K562 (cell line): Measurements from ENCODE around the gene RBMX. TPM values are rescaled to one million over a fixed set of nuclear protein-coding genes. Genes with fewer than 3 reads are reported as not detected.

Experiments
- CBFA2T3 ChIP-seq: fragments of 450-650 bp; IDR thresholded peaks from 2 replicates; pipeline ENCODE4 v1.6.1; 2017
- CXXC5 ChIP-seq: fragments of 250-450 bp; sonication (Bioruptor Pico); IDR thresholded peaks from 2 replicates; pipeline ENCODE4 v1.8.0; 2022; ENCODE audit warnings: inconsistent platforms, mild to moderate bottlenecking, moderate library complexity
- ETS2 ChIP-seq: IDR thresholded peaks from 2 replicates; pipeline ENCODE4 v1.6.1; 2016; ENCODE audit warnings: borderline replicate concordance, missing genetic modification characterization, mild to moderate bottlenecking, moderate library complexity, missing compliant biosample characterization; ENCODE audit not compliant: poor library complexity, severe bottlenecking
- FOXJ2 ChIP-seq: fragments of 200-800 bp; sonication (Bioruptor generic); IDR thresholded peaks from 2 replicates; pipeline ENCODE4 v1.6.1; 2016; ENCODE audit warnings: missing genetic modification characterization, missing compliant biosample characterization
- GABPA ChIP-seq: fragments of 200-800 bp; sonication (Bioruptor generic); conservative IDR thresholded peaks from 2 replicates; pipeline ENCODE4 v1.6.1; 2016; ENCODE audit warnings: low read depth, missing genetic modification characterization, missing compliant biosample characterization
- HMG20A ChIP-seq: fragments of 450-650 bp; formaldehyde crosslinking; conservative IDR thresholded peaks from 2 replicates; pipeline ENCODE4 v1.4.0; 2020; ENCODE audit warnings: mild to moderate bottlenecking, mixed read lengths
- HOXB6 ChIP-seq: fragments of 250-450 bp; sonication (Bioruptor Pico); IDR thresholded peaks from 2 replicates; pipeline ENCODE4 v1.5.1; 2022; ENCODE audit warnings: mild to moderate bottlenecking, borderline replicate concordance
- NCOA4 ChIP-seq: fragments of 450-650 bp; IDR thresholded peaks from 2 replicates; pipeline ENCODE4 v1.6.1; 2018; ENCODE audit warnings: mild to moderate bottlenecking; ENCODE audit not compliant: partially characterized antibody
- PYGO2 ChIP-seq: fragments of 450-650 bp; IDR thresholded peaks from 2 replicates; pipeline ENCODE4 v1.6.1; 2016; ENCODE audit warnings: mild to moderate bottlenecking, missing genetic modification characterization, moderate library complexity, missing compliant biosample characterization
- TCFL5 ChIP-seq: fragments of 250-450 bp; sonication (Bioruptor Pico); conservative IDR thresholded peaks from 2 replicates; pipeline ENCODE4 v1.6.1; 2021; ENCODE audit warnings: mild to moderate bottlenecking, moderate library complexity, matching md5 sums
- TEAD2 ChIP-seq: fragments of 450-650 bp; IDR thresholded peaks from 2 replicates; pipeline ENCODE4 v1.6.1; 2016; ENCODE audit warnings: missing genetic modification characterization, control low read depth, missing compliant biosample characterization
- ZNF133 ChIP-seq: fragments of 250-450 bp; sonication (Bioruptor Pico); IDR thresholded peaks from 2 replicates; pipeline ENCODE4 v1.4.0; 2020; ENCODE audit warnings: mild to moderate bottlenecking
- ZNF23 ChIP-seq: fragments of 250-450 bp; sonication (Bioruptor Pico); IDR thresholded peaks from 2 replicates; pipeline ENCODE4 v1.4.0; 2020; ENCODE audit warnings: mild to moderate bottlenecking
- ZNF324 ChIP-seq: fragments of 250-450 bp; sonication (Bioruptor Pico); IDR thresholded peaks from 2 replicates; pipeline ENCODE4 v1.4.0; 2020; ENCODE audit warnings: mild to moderate bottlenecking
- polyA plus RNA-seq, 8 experiments: library from polyadenylated mRNA; depleted of rRNA in 4 of 8; stranded (reverse) in 5 of 8; unstranded in 3 of 8; fragments of >200 nt; fragmentation: Nextera tagmentation in 2 of 8; fragmentation: Illumina TruSeq in 1 of 8; extraction: Ambion mirVana in 2 of 8; extraction: Trizol in 1 of 8; gene quantifications; 2 replicates each; pipeline versions ENCODE4 v1.2.1 to v1.2.3, GENCODE V29; 2011 to 2014; ENCODE audit warnings: inconsistent platforms in 1 of 8, missing spikeins in 1 of 8
- total RNA-seq, 7 experiments: library from RNA; depleted of rRNA in 6 of 7; stranded (reverse); fragments of >200 nt in 6 of 7; fragmentation: Illumina TruSeq in 2 of 7; extraction: Trizol in 2 of 7; gene quantifications; 2 replicates each; pipeline versions ENCODE4 v1.2.1 to v1.2.3, GENCODE V29; 2011 to 2021; ENCODE audit warnings: low replicate concordance in 1 of 7
- TF ChIP-seq, protein P1 (sequence below): IDR thresholded peaks from 2 replicates; pipeline ENCODE4 v1.6.1; 2012; ENCODE audit warnings: low read depth, low read length, improper control_type of control experiment, borderline replicate concordance
- TF ChIP-seq, protein P2 (sequence below): fragments of 250-450 bp; sonication (Bioruptor Pico); IDR thresholded peaks from 2 replicates; pipeline ENCODE4 v1.6.1; 2021; ENCODE audit warnings: mild to moderate bottlenecking
- TF ChIP-seq, protein P3 (sequence below): fragments of 250-450 bp; sonication (Bioruptor Pico); IDR thresholded peaks from 2 replicates; pipeline ENCODE4 v1.8.0; 2022; ENCODE audit warnings: moderate library complexity, mild to moderate bottlenecking, inconsistent platforms
- TF ChIP-seq, protein P4 (sequence below): fragments of 200-800 bp; sonication (Bioruptor generic); IDR thresholded peaks from 2 replicates; pipeline ENCODE4 v1.6.1; 2017; ENCODE audit warnings: missing genetic modification characterization, missing compliant biosample characterization
- TF ChIP-seq, protein P5 (sequence below): fragments of 450-650 bp; IDR thresholded peaks from 2 replicates; pipeline ENCODE4 v1.6.1; 2016; ENCODE audit warnings: borderline replicate concordance
- TF ChIP-seq, protein P6 (sequence below), 2 experiments: fragments of 450-650 bp; IDR thresholded peaks; 2 replicates each; pipeline ENCODE4 v1.6.1; 2016

RBMX gene
- total and polyA plus RNA-seq, 9 of the 15 experiments (the other 6 are each of a cell fraction or from before 2014, with no cell fraction given): 405 to 671 (median 540) TPM

DNA sequence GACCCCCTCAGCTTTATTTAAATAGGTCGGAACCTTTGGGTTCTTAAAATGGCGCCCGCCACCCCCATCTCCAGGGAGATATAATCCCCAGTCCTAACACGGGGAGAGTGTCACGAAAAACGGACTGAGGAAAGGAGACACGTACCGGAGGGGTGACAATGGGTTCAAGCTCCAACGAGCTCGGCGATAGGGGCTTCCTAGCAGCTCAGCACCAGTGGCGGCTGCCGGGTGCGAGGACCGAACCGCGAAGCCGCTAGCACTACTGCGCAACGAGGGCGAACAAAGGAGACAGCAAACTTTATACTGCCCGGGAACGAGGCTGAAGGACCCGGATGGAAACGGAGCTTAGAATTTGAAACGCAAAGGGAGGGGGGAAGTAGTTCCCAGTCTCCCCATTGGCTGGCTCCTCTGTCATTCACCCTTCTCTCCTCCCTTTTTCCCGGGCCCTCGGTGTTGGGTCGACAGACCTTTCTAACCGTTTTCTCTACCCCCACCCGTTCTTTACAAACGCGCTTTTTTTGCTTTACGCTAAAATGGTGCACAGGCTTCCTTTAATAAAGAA is at the start of gene RBMX (continued):
- TF ChIP-seq, protein P1, sequence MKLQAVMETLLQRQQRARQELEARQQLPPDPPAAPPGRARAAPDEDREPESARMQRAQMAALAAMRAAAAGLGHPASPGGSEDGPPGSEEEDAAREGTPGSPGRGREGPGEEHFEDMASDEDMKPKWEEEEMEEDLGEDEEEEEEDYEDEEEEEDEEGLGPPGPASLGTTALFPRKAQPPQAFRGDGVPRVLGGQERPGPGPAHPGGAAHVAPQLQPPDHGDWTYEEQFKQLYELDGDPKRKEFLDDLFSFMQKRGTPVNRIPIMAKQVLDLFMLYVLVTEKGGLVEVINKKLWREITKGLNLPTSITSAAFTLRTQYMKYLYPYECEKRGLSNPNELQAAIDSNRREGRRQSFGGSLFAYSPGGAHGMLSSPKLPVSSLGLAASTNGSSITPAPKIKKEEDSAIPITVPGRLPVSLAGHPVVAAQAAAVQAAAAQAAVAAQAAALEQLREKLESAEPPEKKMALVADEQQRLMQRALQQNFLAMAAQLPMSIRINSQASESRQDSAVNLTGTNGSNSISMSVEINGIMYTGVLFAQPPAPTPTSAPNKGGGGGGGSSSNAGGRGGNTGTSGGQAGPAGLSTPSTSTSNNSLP: no peak
- TF ChIP-seq GABPA (tag) (peak; percentile 70), CXXC5 (CRISPR knock-in tag) (peak; percentile 71), ZNF133 (CRISPR knock-in tag) (no peak), PYGO2 (tag) (no peak), ZNF23 (CRISPR knock-in tag) (no peak), ETS2 (tag) (no peak), ZNF324 (CRISPR knock-in tag) (no peak), HMG20A (CRISPR knock-in tag) (no peak), TCFL5 (CRISPR knock-in tag) (no peak), NCOA4 (no peak), FOXJ2 (tag) (no peak), HOXB6 (CRISPR knock-in tag) (no peak), TEAD2 (no peak), CBFA2T3 (no peak)
- TF ChIP-seq, protein P2, sequence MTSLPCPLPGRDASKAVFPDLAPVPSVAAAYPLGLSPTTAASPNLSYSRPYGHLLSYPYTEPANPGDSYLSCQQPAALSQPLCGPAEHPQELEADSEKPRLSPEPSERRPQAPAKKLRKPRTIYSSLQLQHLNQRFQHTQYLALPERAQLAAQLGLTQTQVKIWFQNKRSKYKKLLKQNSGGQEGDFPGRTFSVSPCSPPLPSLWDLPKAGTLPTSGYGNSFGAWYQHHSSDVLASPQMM (CRISPR knock-in tag): no peak
- TF ChIP-seq, protein P3, sequence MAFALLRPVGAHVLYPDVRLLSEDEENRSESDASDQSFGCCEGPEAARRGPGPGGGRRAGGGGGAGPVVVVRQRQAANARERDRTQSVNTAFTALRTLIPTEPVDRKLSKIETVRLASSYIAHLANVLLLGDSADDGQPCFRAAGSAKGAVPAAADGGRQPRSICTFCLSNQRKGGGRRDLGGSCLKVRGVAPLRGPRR (CRISPR knock-in tag): no peak
- TF ChIP-seq, protein P4, sequence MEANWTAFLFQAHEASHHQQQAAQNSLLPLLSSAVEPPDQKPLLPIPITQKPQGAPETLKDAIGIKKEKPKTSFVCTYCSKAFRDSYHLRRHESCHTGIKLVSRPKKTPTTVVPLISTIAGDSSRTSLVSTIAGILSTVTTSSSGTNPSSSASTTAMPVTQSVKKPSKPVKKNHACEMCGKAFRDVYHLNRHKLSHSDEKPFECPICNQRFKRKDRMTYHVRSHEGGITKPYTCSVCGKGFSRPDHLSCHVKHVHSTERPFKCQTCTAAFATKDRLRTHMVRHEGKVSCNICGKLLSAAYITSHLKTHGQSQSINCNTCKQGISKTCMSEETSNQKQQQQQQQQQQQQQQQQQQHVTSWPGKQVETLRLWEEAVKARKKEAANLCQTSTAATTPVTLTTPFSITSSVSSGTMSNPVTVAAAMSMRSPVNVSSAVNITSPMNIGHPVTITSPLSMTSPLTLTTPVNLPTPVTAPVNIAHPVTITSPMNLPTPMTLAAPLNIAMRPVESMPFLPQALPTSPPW (CRISPR knock-in tag): peak; percentile 92
- TF ChIP-seq, protein P5, sequence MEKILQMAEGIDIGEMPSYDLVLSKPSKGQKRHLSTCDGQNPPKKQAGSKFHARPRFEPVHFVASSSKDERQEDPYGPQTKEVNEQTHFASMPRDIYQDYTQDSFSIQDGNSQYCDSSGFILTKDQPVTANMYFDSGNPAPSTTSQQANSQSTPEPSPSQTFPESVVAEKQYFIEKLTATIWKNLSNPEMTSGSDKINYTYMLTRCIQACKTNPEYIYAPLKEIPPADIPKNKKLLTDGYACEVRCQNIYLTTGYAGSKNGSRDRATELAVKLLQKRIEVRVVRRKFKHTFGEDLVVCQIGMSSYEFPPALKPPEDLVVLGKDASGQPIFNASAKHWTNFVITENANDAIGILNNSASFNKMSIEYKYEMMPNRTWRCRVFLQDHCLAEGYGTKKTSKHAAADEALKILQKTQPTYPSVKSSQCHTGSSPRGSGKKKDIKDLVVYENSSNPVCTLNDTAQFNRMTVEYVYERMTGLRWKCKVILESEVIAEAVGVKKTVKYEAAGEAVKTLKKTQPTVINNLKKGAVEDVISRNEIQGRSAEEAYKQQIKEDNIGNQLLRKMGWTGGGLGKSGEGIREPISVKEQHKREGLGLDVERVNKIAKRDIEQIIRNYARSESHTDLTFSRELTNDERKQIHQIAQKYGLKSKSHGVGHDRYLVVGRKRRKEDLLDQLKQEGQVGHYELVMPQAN: peak; percentile 55; the same call in 1 of the 2 replicates
- TF ChIP-seq, protein P6, sequence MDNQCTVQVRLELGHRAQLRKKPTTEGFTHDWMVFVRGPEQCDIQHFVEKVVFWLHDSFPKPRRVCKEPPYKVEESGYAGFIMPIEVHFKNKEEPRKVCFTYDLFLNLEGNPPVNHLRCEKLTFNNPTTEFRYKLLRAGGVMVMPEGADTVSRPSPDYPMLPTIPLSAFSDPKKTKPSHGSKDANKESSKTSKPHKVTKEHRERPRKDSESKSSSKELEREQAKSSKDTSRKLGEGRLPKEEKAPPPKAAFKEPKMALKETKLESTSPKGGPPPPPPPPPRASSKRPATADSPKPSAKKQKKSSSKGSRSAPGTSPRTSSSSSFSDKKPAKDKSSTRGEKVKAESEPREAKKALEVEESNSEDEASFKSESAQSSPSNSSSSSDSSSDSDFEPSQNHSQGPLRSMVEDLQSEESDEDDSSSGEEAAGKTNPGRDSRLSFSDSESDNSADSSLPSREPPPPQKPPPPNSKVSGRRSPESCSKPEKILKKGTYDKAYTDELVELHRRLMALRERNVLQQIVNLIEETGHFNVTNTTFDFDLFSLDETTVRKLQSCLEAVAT (IDR thresholded peaks at IDR 0.05): peak; percentile 82 to 90; a peak in 3 of 4 replicates
